ENCODE results near the gene GALNT3. TPM values are rescaled to one million over a fixed set of nuclear protein-coding genes. Genes with fewer than 3 reads are reported as not detected.

Gene GALNT3
- total and polyA plus RNA-seq, 2 of the 13 experiments (the other 11 are each of a cell fraction or from before 2014, with no cell fraction given): 0.29 to 0.30 TPM

GRCh38 chr2:165814473-165814872 is 20.4 kb upstream of the GALNT3 start (continued):
- no peak for TF ChIP-seq GMEB1 (CRISPR knock-in tag; IDR thresholded peaks at IDR 0.05; ENCODE audit: borderline replicate concordance)
- no peak for TF ChIP-seq ZSCAN29 (CRISPR knock-in tag; conservative IDR thresholded peaks at IDR 0.05)
- TF ChIP-seq HNF4A (CRISPR knock-in tag; IDR thresholded peaks at IDR 0.05): no peak
- TF ChIP-seq FLYWCH1 (CRISPR knock-in tag; IDR thresholded peaks at IDR 0.05): no peak
- TF ChIP-seq, protein P1, sequence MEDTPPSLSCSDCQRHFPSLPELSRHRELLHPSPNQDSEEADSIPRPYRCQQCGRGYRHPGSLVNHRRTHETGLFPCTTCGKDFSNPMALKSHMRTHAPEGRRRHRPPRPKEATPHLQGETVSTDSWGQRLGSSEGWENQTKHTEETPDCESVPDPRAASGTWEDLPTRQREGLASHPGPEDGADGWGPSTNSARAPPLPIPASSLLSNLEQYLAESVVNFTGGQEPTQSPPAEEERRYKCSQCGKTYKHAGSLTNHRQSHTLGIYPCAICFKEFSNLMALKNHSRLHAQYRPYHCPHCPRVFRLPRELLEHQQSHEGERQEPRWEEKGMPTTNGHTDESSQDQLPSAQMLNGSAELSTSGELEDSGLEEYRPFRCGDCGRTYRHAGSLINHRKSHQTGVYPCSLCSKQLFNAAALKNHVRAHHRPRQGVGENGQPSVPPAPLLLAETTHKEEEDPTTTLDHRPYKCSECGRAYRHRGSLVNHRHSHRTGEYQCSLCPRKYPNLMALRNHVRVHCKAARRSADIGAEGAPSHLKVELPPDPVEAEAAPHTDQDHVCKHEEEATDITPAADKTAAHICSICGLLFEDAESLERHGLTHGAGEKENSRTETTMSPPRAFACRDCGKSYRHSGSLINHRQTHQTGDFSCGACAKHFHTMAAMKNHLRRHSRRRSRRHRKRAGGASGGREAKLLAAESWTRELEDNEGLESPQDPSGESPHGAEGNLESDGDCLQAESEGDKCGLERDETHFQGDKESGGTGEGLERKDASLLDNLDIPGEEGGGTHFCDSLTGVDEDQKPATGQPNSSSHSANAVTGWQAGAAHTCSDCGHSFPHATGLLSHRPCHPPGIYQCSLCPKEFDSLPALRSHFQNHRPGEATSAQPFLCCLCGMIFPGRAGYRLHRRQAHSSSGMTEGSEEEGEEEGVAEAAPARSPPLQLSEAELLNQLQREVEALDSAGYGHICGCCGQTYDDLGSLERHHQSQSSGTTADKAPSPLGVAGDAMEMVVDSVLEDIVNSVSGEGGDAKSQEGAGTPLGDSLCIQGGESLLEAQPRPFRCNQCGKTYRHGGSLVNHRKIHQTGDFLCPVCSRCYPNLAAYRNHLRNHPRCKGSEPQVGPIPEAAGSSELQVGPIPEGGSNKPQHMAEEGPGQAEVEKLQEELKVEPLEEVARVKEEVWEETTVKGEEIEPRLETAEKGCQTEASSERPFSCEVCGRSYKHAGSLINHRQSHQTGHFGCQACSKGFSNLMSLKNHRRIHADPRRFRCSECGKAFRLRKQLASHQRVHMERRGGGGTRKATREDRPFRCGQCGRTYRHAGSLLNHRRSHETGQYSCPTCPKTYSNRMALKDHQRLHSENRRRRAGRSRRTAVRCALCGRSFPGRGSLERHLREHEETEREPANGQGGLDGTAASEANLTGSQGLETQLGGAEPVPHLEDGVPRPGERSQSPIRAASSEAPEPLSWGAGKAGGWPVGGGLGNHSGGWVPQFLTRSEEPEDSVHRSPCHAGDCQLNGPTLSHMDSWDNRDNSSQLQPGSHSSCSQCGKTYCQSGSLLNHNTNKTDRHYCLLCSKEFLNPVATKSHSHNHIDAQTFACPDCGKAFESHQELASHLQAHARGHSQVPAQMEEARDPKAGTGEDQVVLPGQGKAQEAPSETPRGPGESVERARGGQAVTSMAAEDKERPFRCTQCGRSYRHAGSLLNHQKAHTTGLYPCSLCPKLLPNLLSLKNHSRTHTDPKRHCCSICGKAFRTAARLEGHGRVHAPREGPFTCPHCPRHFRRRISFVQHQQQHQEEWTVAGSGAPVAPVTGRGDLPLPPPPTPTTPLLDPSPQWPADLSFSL (CRISPR knock-in tag; IDR thresholded peaks at IDR 0.05): no peak
- TF ChIP-seq, protein P2, sequence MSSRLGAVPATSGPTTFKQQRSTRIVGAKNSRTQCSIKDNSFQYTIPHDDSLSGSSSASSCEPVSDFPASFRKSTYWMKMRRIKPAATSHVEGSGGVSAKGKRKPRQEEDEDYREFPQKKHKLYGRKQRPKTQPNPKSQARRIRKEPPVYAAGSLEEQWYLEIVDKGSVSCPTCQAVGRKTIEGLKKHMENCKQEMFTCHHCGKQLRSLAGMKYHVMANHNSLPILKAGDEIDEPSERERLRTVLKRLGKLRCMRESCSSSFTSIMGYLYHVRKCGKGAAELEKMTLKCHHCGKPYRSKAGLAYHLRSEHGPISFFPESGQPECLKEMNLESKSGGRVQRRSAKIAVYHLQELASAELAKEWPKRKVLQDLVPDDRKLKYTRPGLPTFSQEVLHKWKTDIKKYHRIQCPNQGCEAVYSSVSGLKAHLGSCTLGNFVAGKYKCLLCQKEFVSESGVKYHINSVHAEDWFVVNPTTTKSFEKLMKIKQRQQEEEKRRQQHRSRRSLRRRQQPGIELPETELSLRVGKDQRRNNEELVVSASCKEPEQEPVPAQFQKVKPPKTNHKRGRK (CRISPR knock-in tag; IDR thresholded peaks at IDR 0.05): no peak
- TF ChIP-seq PCBP1 (IDR thresholded peaks at IDR 0.05; ENCODE audit: borderline replicate concordance, low read depth, low read length): peak; percentile 91
- TF ChIP-seq BORCS8-MEF2B (CRISPR knock-in tag; IDR thresholded peaks at IDR 0.05): no peak
- TF ChIP-seq CHD4 (IDR thresholded peaks at IDR 0.05; ENCODE audit: borderline replicate concordance, low read length): no peak
- TF ChIP-seq DMTF1 (CRISPR knock-in tag; IDR thresholded peaks at IDR 0.05): no peak
- TF ChIP-seq, protein P3, sequence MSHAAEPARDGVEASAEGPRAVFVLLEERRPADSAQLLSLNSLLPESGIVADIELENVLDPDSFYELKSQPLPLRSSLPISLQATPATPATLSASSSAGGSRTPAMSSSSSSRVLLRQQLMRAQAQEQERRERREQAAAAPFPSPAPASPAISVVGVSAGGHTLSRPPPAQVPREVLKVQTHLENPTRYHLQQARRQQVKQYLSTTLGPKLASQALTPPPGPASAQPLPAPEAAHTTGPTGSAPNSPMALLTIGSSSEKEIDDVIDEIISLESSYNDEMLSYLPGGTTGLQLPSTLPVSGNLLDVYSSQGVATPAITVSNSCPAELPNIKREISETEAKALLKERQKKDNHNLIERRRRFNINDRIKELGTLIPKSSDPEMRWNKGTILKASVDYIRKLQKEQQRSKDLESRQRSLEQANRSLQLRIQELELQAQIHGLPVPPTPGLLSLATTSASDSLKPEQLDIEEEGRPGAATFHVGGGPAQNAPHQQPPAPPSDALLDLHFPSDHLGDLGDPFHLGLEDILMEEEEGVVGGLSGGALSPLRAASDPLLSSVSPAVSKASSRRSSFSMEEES (CRISPR knock-in tag; IDR thresholded peaks at IDR 0.05): no peak
- no peak for TF ChIP-seq PITX1 (CRISPR knock-in tag; IDR thresholded peaks at IDR 0.05)
- no peak for TF ChIP-seq ZNF543 (CRISPR knock-in tag; IDR thresholded peaks at IDR 0.05)

Measured in HepG2 (cell line).